GM12864 (cell line): Measurements from ENCODE around the gene C1QTNF6.

ENCODE experiments used
- DNase-seq: peaks from one replicate; pipeline ENCODE4 v3.0.0-alpha.2; 2011; ENCODE audit warnings: low read depth
- H3K4me3 ChIP-seq: 2 replicates; pipeline ENCODE4 v1.5.1; 2011; ENCODE audit warnings: mild to moderate bottlenecking, low read depth, low read length, control low read depth
- TF ChIP-seq, protein P1 (sequence below): IDR thresholded peaks from 2 replicates; pipeline ENCODE4 v1.5.1; 2011; ENCODE audit warnings: low read depth, mild to moderate bottlenecking, moderate library complexity, low read length, control low read depth, inconsistent platforms; ENCODE audit errors: missing control alignments

C1QTNF6 gene

DNA sequence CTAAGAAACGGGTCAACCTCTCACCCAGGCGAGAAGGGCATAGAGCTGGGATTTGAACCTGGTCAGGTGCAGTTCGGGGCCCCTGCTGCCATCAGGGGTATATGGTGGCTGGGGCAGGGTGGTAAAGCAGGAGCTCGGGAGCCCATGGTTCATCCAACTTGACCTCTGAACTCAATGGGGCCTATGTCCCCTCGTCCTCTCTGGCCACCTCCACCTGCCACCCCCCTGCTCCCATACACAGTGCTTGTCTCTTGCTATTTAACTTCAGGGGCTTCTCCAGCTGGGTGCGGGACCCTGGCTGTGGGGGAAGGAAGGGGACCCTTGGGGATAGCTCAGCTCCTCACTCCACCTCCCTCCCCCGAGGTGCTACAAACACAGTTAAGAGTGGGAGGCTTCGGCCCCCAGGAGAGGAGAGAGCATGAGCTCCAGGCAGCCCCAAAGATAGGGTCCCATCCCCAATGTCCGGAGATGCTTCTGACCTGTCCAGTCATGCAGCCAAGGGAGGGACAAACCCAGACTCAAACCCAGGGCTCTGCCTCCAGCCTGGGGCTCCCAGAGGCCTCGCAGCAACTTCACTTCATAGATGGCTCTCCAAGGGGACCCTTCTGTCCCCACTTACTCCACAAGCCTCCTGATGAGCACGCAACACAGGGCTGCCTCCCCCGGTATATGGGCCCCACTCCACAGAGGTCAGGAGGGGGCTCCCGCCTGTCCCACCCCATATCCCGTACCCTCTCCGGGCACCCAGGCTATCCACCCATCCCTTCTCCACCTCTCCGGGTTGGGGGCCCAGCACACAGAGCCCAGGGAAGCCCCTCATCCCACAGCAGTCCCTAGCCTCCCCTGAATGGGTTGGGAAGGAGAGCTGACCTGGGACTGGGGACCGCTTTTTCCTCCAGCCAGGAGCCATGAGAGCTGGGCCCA, 39.0 kb downstream of the C1QTNF6 start:
- H3K4me3 ChIP-seq: peak overlapping the region; percentile 70
- no peak for DNase-seq
- TF ChIP-seq, protein P1, sequence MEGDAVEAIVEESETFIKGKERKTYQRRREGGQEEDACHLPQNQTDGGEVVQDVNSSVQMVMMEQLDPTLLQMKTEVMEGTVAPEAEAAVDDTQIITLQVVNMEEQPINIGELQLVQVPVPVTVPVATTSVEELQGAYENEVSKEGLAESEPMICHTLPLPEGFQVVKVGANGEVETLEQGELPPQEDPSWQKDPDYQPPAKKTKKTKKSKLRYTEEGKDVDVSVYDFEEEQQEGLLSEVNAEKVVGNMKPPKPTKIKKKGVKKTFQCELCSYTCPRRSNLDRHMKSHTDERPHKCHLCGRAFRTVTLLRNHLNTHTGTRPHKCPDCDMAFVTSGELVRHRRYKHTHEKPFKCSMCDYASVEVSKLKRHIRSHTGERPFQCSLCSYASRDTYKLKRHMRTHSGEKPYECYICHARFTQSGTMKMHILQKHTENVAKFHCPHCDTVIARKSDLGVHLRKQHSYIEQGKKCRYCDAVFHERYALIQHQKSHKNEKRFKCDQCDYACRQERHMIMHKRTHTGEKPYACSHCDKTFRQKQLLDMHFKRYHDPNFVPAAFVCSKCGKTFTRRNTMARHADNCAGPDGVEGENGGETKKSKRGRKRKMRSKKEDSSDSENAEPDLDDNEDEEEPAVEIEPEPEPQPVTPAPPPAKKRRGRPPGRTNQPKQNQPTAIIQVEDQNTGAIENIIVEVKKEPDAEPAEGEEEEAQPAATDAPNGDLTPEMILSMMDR: no peak

GRCh38 chr22:37148031-37148651, 39.9 kb downstream of the C1QTNF6 start:
- TF ChIP-seq, protein P1: peak; percentile 19
- H3K4me3 ChIP-seq: peak overlapping the region; percentile 70
- no peak for DNase-seq

- peak overlapping the region; percentile 70 for H3K4me3 ChIP-seq
- TF ChIP-seq, protein P1: no peak
- no peak for DNase-seq
These were observed 40.7 kb downstream of the C1QTNF6 start for GRCh38 chr22:37147186-37147990.

DNA sequence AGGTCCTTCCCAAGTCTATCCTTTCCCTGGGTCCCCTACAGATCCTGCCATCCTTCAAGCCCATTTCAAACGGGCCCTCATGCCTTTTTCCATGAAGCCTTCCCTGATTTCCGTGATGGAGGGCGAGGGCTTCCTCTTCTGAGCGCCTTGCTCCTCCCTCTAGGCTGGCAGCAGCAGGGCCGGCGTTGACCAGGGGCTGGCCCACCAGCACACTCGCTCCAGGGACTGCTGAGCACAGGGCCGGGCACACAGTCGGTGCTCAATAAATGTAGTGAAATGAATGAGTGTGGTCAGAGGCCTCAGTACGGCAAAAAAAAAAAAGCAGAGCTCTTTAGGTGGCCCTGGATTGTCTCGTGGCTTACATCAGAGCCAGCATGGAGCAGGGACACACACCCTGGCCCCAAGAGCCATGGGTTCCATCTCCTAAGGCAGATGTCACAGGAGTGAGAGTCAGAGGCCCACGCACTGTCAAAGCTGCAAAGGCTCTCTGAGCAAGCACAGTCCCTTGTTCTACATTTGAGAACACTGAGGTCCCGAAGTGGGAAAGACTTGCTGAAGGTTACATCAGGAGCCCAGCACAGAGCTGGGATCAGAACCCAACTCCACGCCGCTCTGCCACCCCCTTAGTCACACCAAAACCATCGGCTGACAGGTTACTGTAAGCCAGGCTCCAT, 41.4 kb downstream of the C1QTNF6 start:
- DNase-seq: no peak
- TF ChIP-seq, protein P1: no peak
- peak overlapping the region; percentile 70 for H3K4me3 ChIP-seq

GRCh38 chr22:37146051-37146385, 42.0 kb downstream of the C1QTNF6 start:
- peak overlapping the region; percentile 70 for H3K4me3 ChIP-seq
- no peak for DNase-seq
- TF ChIP-seq, protein P1: no peak
